RWPE1 (cell line): ENCODE measurements around the gene ASCC1.

Experiments used
- CTCF ChIA-PET: fragments of 350-600 bp; sonication (Branson Sonifier 250); formaldehyde crosslinking; extraction: SDS; loops from one replicate; lab custom pipeline; 2021; lab: Yijun Ruan, JAX
- POLR2A ChIA-PET: fragments of 400-600 bp; formaldehyde crosslinking; extraction: SDS; loops from one replicate; lab custom pipeline; 2020; ENCODE audit warnings: antibody characterized with exemption; ENCODE audit not compliant: low non-redundant PET; lab: Yijun Ruan, JAX
- DNase-seq: peaks from one replicate; pipeline ENCODE4 v3.0.0; 2012; ENCODE audit warnings: low spot score
- H3K27ac ChIP-seq: fragments of 450-650 bp; 2 replicates; pipeline ENCODE4 v1.5.1; 2017
- TF ChIP-seq, protein P1 (sequence below): fragments of 450-650 bp; conservative IDR thresholded peaks from 2 replicates; pipeline ENCODE4 v1.5.1; 2017; ENCODE audit warnings: low read depth, mild to moderate bottlenecking

The ASCC1 gene

DNA sequence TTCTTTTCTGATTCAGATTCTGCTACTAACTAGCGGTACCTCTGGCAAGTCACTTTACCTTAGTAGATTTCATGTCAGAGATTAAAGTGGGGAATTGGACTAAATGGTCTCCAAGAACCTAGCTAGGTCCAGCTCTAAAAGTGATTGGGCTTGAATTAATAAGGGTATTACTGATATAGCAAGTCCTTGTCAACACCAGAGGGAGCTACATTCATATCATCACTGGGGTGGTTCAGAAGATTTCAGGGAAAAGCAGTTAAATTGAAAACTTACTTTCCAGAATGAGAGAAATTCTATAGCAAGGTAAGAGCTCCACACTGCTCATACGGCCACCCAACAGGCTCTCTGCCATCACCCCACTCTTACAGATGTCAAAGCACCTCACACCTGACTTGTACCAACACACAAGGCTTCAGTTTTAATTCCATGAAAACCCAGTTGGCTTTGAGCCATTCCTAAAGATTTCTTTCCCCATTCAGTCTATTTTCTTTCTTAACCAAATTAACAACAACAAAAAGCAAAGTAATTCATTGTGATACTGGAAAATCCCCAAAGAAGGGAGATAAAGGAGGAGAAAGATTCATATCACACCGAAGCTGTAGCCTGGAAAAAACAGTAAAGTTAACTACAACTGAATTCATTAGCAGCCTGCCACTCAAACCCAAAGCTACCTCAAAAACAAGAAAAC, 89.7 kb downstream of the ASCC1 start:
- TF ChIP-seq, protein P1, sequence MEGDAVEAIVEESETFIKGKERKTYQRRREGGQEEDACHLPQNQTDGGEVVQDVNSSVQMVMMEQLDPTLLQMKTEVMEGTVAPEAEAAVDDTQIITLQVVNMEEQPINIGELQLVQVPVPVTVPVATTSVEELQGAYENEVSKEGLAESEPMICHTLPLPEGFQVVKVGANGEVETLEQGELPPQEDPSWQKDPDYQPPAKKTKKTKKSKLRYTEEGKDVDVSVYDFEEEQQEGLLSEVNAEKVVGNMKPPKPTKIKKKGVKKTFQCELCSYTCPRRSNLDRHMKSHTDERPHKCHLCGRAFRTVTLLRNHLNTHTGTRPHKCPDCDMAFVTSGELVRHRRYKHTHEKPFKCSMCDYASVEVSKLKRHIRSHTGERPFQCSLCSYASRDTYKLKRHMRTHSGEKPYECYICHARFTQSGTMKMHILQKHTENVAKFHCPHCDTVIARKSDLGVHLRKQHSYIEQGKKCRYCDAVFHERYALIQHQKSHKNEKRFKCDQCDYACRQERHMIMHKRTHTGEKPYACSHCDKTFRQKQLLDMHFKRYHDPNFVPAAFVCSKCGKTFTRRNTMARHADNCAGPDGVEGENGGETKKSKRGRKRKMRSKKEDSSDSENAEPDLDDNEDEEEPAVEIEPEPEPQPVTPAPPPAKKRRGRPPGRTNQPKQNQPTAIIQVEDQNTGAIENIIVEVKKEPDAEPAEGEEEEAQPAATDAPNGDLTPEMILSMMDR: no peak; the same call in 1 of the 2 replicates

DNA sequence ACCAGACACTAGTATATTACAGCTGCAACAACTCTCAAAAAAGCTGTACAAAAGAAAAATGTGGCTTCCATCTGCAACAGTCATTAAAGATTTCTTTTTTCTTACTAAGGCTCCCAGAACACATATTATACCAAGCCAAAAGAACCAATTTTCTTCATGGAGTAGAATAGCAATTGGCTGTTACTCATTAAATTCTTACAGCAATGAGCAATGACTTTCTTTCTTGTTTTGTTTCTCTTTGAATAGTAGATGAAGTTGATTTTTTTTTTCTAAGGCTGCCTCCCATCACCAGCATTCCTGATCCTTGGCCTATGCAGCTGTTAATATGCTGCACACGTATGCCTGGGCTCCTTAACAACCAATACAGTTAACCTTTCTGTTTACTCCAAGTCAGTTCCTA, 91.1 kb downstream of the ASCC1 start:
- TF ChIP-seq, protein P1: no peak
- no peak for DNase-seq
- POLR2A ChIA-PET: interaction anchor here (0.7 kb wide), 2 partner anchors 17 to 149 kb away, joined by 4 to 10 read pairs; partner anchors contain the start of gene DDIT4
- H3K27ac ChIP-seq: no peak overlapping the region
- CTCF ChIA-PET: interaction anchor here (1.9 kb wide), 2 partner anchors 96 to 98 kb away, joined by 8 to 16 read pairs; no protein-coding TSS in a partner anchor

More for the DNA sequence above, 89.7 kb downstream of the ASCC1 start:
- POLR2A ChIA-PET: interaction anchor here (0.5 to 1.3 kb wide), 2 partner anchors 90 to 138 kb away, joined by 3 to 4 read pairs; partner anchors contain the start of genes ANAPC16 and ASCC1
- no peak overlapping the region for H3K27ac ChIP-seq
- CTCF ChIA-PET: interaction anchor here (0.5 to 2.0 kb wide), 14 partner anchors 9 to 796 kb away, joined by 3 to 16 read pairs (median 3); no protein-coding TSS in a partner anchor
- DNase-seq: peak; percentile 64

DNA sequence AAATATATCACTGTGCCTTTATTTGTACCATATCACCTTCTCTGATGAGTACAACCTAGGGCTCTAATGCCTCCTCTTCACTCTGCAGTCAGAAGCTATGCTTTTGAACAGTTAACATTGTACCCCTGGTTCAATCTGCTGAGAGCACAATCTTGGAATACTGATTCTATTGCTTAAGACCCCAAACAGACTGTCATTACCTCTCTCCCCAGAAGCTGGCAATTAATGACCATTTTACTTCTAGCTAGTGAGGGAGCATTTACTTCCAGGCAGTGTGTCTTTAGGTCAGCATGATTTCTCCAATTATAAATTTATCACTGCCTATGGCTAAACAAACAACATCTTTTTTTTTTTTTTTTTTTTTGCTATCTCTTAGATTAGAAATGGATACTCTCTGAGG, 91.7 kb downstream of the ASCC1 start:
- DNase-seq: no peak
- CTCF ChIA-PET: interaction anchor here (0.6 to 0.7 kb wide), 2 partner anchors 181 to 185 kb away, joined by 4 to 5 read pairs; no protein-coding TSS in a partner anchor
- POLR2A ChIA-PET: interaction anchor here (0.7 kb wide), 2 partner anchors 17 to 149 kb away, joined by 4 to 10 read pairs; partner anchors contain the start of gene DDIT4
- TF ChIP-seq, protein P1: no peak
- H3K27ac ChIP-seq: no peak overlapping the region

DNA sequence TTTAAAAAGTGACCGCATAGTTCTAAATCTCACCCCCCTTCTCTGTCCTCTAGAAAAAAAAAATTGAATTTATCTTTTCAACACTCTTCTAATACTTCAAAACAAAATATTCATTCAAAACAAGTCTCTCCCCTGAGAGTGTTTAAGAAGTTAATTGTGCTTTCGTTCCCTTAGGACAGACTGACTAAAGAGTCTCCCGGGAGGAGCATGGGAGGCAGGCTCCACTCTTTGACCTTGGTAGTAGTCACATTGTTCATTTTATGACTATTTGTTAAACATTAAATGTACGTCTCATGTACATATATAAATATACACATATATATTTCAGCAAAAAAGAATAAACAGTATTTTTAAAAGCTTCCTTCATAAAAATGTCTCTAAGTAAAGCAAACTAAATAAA, 92.5 kb downstream of the ASCC1 start:
- ChIA-PET POLR2A (no interaction called here), CTCF (no interaction called here)
- no peak for DNase-seq
- TF ChIP-seq, protein P1: no peak
- H3K27ac ChIP-seq: no peak overlapping the region

DNA sequence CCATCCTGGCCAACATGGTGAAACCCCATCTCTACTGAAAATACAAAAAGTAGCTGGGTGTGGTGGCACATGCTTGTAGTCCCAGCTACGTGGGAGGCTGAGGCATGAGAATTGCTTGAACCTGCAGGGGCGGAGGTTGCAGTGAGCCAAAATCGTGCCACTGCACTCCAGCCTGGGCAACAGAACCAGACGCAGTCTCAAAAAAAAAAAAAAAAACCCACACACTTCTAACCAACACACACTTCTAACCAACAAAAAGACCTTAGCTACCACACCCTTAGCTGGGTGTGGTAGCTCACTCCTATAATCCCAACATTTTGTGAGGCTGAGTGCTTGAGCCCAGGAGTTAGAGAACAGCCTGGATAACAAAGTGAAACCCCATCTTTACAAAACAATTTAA, 93.9 kb downstream of the ASCC1 start:
- CTCF ChIA-PET: no interaction called here
- H3K27ac ChIP-seq: no peak overlapping the region
- TF ChIP-seq, protein P1: no peak
- no peak for DNase-seq
- POLR2A ChIA-PET: interaction anchor here (0.7 kb wide), 1 partner anchor 76 kb away, joined by 4 read pairs; no protein-coding TSS in a partner anchor

DNA sequence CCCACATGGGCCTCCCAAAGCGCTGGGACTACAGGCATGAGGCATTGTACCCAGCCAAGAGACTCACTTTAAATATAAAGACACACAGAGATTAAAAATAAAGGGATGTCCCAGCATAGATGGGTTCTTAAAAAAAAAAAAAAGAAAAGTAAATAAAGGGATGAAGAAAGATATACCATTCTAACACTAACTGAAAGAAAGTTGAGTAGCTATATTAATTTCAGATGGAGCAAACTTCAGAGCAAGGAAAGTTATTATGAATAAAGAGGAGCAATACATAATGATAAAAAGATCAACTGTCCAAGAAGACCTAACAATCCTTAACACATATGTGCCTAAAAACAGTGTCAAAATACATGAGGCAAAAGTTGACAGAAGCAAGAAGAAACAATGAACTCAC, 94.7 kb downstream of the ASCC1 start:
- POLR2A ChIA-PET: no interaction called here
- no peak for DNase-seq
- H3K27ac ChIP-seq: no peak overlapping the region
- CTCF ChIA-PET: interaction anchor here (0.6 to 0.9 kb wide), 2 partner anchors 20 to 199 kb away, joined by 3 read pairs; no protein-coding TSS in a partner anchor
- TF ChIP-seq, protein P1: no peak
